DMS79 treated with DMSO at 0.1 percent for 48 hours (cell line): ENCODE data around the gene CDK17.
"Not testable (repeated sequence)": the region's sequence is repeated elsewhere in the genome, so short reads cannot be mapped to it uniquely, and the experiment has no call there.

Experiments used
- DNase-seq: peaks from one replicate; lab custom pipeline; 2025; lab: John Stamatoyannopoulos, UW

The CDK17 gene

GRCh38 chr12:96417688-96418087, 17.4 kb upstream of the CDK17 start:
- not testable (repeated sequence) for DNase-seq

GRCh38 chr12:96416033-96416799, 16.0 kb upstream of the CDK17 start:
- DNase-seq, result no peak

GRCh38 chr12:96414637-96415036, 14.4 kb upstream of the CDK17 start:
- DNase-seq, result no peak

- DNase-seq, result no peak
These were observed 12.2 kb upstream of the CDK17 start for GRCh38 chr12:96412431-96412830.

GRCh38 chr12:96409731-96410130, 9.5 kb upstream of the CDK17 start:
- no peak for DNase-seq

- no peak for DNase-seq
These were observed 8.8 kb upstream of the CDK17 start for GRCh38 chr12:96408993-96409392.

GRCh38 chr12:96407429-96408097, 7.3 kb upstream of the CDK17 start:
- DNase-seq, result not testable (repeated sequence)

- DNase-seq, result no peak
These were observed 4.5 kb upstream of the CDK17 start for GRCh38 chr12:96404696-96405095.

GRCh38 chr12:96403870-96404269, 3.6 kb upstream of the CDK17 start:
- no peak for DNase-seq

GRCh38 chr12:96402522-96402921, 2.3 kb upstream of the CDK17 start:
- DNase-seq, result not testable (repeated sequence)

GRCh38 chr12:96402061-96402460, 1.8 kb upstream of the CDK17 start:
- DNase-seq, result no peak

- peak; percentile 43 for DNase-seq
These were observed 1.0 kb upstream of the CDK17 start for GRCh38 chr12:96401076-96401871.

- peak; percentile 44 for DNase-seq
These were observed 414 bp upstream of the CDK17 start for GRCh38 chr12:96400631-96401075.

- DNase-seq, result peak; percentile 37
These were observed 920 bp downstream of the CDK17 start for GRCh38 chr12:96399120-96399918.

- peak; percentile 34 for DNase-seq
These were observed 1.7 kb downstream of the CDK17 start for GRCh38 chr12:96398424-96399119.

GRCh38 chr12:96397756-96398423, 2.3 kb downstream of the CDK17 start:
- DNase-seq, result no peak

GRCh38 chr12:96396914-96397313, 3.3 kb downstream of the CDK17 start:
- DNase-seq, result no peak

GRCh38 chr12:96396209-96396608, 4.0 kb downstream of the CDK17 start:
- DNase-seq, result no peak

GRCh38 chr12:96395236-96395635, 5.0 kb downstream of the CDK17 start:
- no peak for DNase-seq

GRCh38 chr12:96393229-96393628, 7.0 kb downstream of the CDK17 start:
- DNase-seq, result not testable (repeated sequence)

GRCh38 chr12:96392397-96392796, 7.8 kb downstream of the CDK17 start:
- no peak for DNase-seq
